ENCODE measurements around the gene HLA-DRA.
"Not testable (repeated sequence)": the region's sequence is repeated elsewhere in the genome, so short reads cannot be mapped to it uniquely, and the experiment has no call there.

The HLA-DRA gene

GRCh38 chr6:32431142-32431541 is 8.5 kb upstream of the HLA-DRA start:
- no peak for DNase-seq (ENCODE audit: low read depth)

- DNase-seq (ENCODE audit: low read depth): no peak
Observed at GRCh38 chr6:32432050-32432450, 7.6 kb upstream of the HLA-DRA start.

- not testable (repeated sequence) for DNase-seq (ENCODE audit: low read depth)
Observed at GRCh38 chr6:32433950-32434349, 5.7 kb upstream of the HLA-DRA start.

GRCh38 chr6:32436186-32436585 is 3.5 kb upstream of the HLA-DRA start:
- DNase-seq (ENCODE audit: low read depth): no peak

GRCh38 chr6:32436995-32437836 is 2.5 kb upstream of the HLA-DRA start:
- DNase-seq (ENCODE audit: low read depth): no peak

GRCh38 chr6:32439139-32439538 is 548 bp upstream of the HLA-DRA start:
- no peak for DNase-seq (ENCODE audit: low read depth)

- DNase-seq (ENCODE audit: low read depth): no peak
Observed at GRCh38 chr6:32442243-32442667, 2.6 kb downstream of the HLA-DRA start.

GRCh38 chr6:32442977-32443552 is 3.4 kb downstream of the HLA-DRA start:
- DNase-seq (ENCODE audit: low read depth): no peak

GRCh38 chr6:32444433-32444832 is 4.7 kb downstream of the HLA-DRA start:
- no peak for DNase-seq (ENCODE audit: low read depth)

GRCh38 chr6:32445321-32445854 is 5.7 kb downstream of the HLA-DRA start:
- no peak for DNase-seq (ENCODE audit: low read depth)

GRCh38 chr6:32447932-32448331 is 8.2 kb downstream of the HLA-DRA start:
- no peak for DNase-seq (ENCODE audit: low read depth)

GRCh38 chr6:32449088-32449736 is 9.5 kb downstream of the HLA-DRA start:
- no peak for DNase-seq (ENCODE audit: low read depth)

- DNase-seq (ENCODE audit: low read depth): no peak
Observed at GRCh38 chr6:32457054-32457453, 17.4 kb downstream of the HLA-DRA start.

- no peak for DNase-seq (ENCODE audit: low read depth)
Observed at GRCh38 chr6:32459781-32460424, 20.2 kb downstream of the HLA-DRA start.

- DNase-seq (ENCODE audit: low read depth): no peak
Observed at GRCh38 chr6:32460528-32460927, 20.8 kb downstream of the HLA-DRA start.

- DNase-seq (ENCODE audit: low read depth): no peak
Observed at GRCh38 chr6:32461493-32461892, 21.8 kb downstream of the HLA-DRA start.

- DNase-seq (ENCODE audit: low read depth): no peak
Observed at GRCh38 chr6:32462609-32463008, 22.9 kb downstream of the HLA-DRA start.

- DNase-seq (ENCODE audit: low read depth): not testable (repeated sequence)
Observed at GRCh38 chr6:32467743-32468503, 28.2 kb downstream of the HLA-DRA start.

- DNase-seq (ENCODE audit: low read depth): no peak
Observed at GRCh38 chr6:32472781-32473375, 33.2 kb downstream of the HLA-DRA start.

- not testable (repeated sequence) for DNase-seq (ENCODE audit: low read depth)
Observed at GRCh38 chr6:32473376-32474348, 34.0 kb downstream of the HLA-DRA start.
